ENCODE results near the gene STOML1.

DNA sequence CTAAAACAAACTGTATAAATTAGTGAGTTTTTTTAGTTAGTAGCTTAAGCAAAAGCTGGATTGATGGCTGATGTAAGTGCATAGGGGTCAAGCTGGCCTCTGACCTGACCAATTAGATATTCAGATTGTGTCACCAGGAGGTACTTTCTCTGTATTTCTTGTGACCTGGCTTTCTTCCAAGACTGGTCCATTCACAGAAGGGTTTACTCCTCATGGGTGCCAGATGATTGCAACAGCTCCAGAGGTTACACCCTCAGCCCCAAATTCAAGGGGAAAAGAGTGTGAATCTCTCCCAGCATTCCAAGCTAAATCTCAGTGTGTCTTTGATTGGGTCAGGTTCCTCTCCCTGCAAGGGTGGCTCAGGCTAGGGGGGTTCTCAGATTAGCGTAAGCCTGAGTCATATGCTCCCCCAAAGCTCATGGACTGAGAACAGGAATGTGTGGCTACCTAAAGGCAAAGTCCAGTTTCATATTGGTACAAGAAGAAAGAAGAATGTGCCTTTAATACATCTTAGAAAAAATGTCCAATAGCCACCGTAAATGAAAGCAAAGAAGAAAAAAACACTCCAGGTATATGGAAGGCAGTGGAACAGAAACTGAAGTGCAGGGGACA is 18.9 kb upstream of the STOML1 start:
- TF ChIP-seq, protein P1, sequence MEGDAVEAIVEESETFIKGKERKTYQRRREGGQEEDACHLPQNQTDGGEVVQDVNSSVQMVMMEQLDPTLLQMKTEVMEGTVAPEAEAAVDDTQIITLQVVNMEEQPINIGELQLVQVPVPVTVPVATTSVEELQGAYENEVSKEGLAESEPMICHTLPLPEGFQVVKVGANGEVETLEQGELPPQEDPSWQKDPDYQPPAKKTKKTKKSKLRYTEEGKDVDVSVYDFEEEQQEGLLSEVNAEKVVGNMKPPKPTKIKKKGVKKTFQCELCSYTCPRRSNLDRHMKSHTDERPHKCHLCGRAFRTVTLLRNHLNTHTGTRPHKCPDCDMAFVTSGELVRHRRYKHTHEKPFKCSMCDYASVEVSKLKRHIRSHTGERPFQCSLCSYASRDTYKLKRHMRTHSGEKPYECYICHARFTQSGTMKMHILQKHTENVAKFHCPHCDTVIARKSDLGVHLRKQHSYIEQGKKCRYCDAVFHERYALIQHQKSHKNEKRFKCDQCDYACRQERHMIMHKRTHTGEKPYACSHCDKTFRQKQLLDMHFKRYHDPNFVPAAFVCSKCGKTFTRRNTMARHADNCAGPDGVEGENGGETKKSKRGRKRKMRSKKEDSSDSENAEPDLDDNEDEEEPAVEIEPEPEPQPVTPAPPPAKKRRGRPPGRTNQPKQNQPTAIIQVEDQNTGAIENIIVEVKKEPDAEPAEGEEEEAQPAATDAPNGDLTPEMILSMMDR (IDR thresholded peaks at IDR 0.05), result no peak
- no peak for TF ChIP-seq TCF7L2 (IDR thresholded peaks at IDR 0.05; ENCODE audit: low read depth, low read length)

Measured in Panc1 (cell line).